GM19193 (cell line): ENCODE data around the gene TMEM125.

ENCODE experiments used
- POLR2A ChIP-seq: IDR thresholded peaks from 4 replicates; pipeline ENCODE4 v1.6.1; 2011; ENCODE audit not compliant: insufficient read depth, insufficient read length; ENCODE audit errors: extremely low read depth

The TMEM125 gene

GRCh38 chr1:43316738-43317520 is 47.1 kb downstream of the TMEM125 start:
- TF ChIP-seq POLR2A: no peak

GRCh38 chr1:43317817-43318471 is 48.2 kb downstream of the TMEM125 start:
- TF ChIP-seq POLR2A: no peak

- TF ChIP-seq POLR2A: no peak
Observed at GRCh38 chr1:43318831-43319230, 49.0 kb downstream of the TMEM125 start.

- TF ChIP-seq POLR2A: no peak
Observed at GRCh38 chr1:43319288-43319687, 49.5 kb downstream of the TMEM125 start.

GRCh38 chr1:43319766-43320165 is 50.0 kb downstream of the TMEM125 start:
- no peak for TF ChIP-seq POLR2A

- no peak for TF ChIP-seq POLR2A
Observed at GRCh38 chr1:43321331-43321891, 51.6 kb downstream of the TMEM125 start.

GRCh38 chr1:43322506-43322905 is 52.7 kb downstream of the TMEM125 start:
- TF ChIP-seq POLR2A: no peak
